ENCODE measurements around the gene INVS.
"Not testable (repeated sequence)": the region's sequence is repeated elsewhere in the genome, so short reads cannot be mapped to it uniquely, and the experiment has no call there.

Gene INVS

GRCh38 chr9:100281676-100282387 lies 182.8 kb downstream of the INVS start:
- no peak for DNase-seq

- no peak for DNase-seq
These were observed 183.3 kb downstream of the INVS start for GRCh38 chr9:100282388-100282719.

GRCh38 chr9:100284247-100284646 lies 185.2 kb downstream of the INVS start:
- no peak for DNase-seq

- DNase-seq, result no peak
These were observed 186.0 kb downstream of the INVS start for GRCh38 chr9:100285080-100285479.

- DNase-seq, result no peak
These were observed 186.6 kb downstream of the INVS start for GRCh38 chr9:100285601-100286000.

GRCh38 chr9:100286257-100286656 lies 187.2 kb downstream of the INVS start:
- no peak for DNase-seq

GRCh38 chr9:100287186-100287585 lies 188.1 kb downstream of the INVS start:
- no peak for DNase-seq

- no peak for DNase-seq
These were observed 191.7 kb downstream of the INVS start for GRCh38 chr9:100290714-100291113.

- no peak for DNase-seq
These were observed 193.4 kb downstream of the INVS start for GRCh38 chr9:100292414-100292813.

GRCh38 chr9:100294341-100294740 lies 195.3 kb downstream of the INVS start:
- DNase-seq, result no peak

GRCh38 chr9:100294806-100295205 lies 195.8 kb downstream of the INVS start:
- no peak for DNase-seq

GRCh38 chr9:100295240-100295639 lies 196.2 kb downstream of the INVS start:
- no peak for DNase-seq

GRCh38 chr9:100296407-100296806 lies 197.4 kb downstream of the INVS start:
- DNase-seq, result no peak

GRCh38 chr9:100298378-100298777 lies 199.3 kb downstream of the INVS start:
- no peak for DNase-seq

- no peak for DNase-seq
These were observed 204.7 kb downstream of the INVS start for GRCh38 chr9:100303747-100304146.

GRCh38 chr9:100306283-100306682 lies 207.2 kb downstream of the INVS start:
- DNase-seq, result no peak

- no peak for DNase-seq
These were observed 208.0 kb downstream of the INVS start for GRCh38 chr9:100307080-100307479.

GRCh38 chr9:100308965-100309564 lies 210.0 kb downstream of the INVS start:
- DNase-seq, result no peak

GRCh38 chr9:100309992-100310391 lies 210.9 kb downstream of the INVS start:
- DNase-seq, result no peak

- no peak for DNase-seq
These were observed 216.5 kb downstream of the INVS start for GRCh38 chr9:100315561-100315960.

- no peak for DNase-seq
These were observed 218.7 kb downstream of the INVS start for GRCh38 chr9:100317706-100318105.

- DNase-seq, result no peak
These were observed 224.0 kb downstream of the INVS start for GRCh38 chr9:100322954-100323536.

GRCh38 chr9:100324594-100325200 lies 225.7 kb downstream of the INVS start:
- DNase-seq, result no peak

- DNase-seq, result not testable (repeated sequence)
These were observed 239.7 kb downstream of the INVS start for GRCh38 chr9:100338736-100339135.

Measured in effector CD8-positive, alpha-beta T cell (primary cell).